GM12878 (cell line): Measurements from ENCODE around the gene UBE2M. TPM values are rescaled to one million over a fixed set of nuclear protein-coding genes. Genes with fewer than 3 reads are reported as not detected.

ENCODE experiments used
- ATAC-seq: fragments of 200-7000 bp; cut with Tn5 transposase; 3 replicates; pipeline ENCODE4 v1.9.1; 2020; ENCODE audit warnings: mild to moderate bottlenecking, moderate library complexity
- BruUV-seq: library from RNA; stranded (reverse); fragments of 400-500 nt; replicated peaks from 2 replicates; lab custom pipeline; 2021; lab: Mats Ljungman, UMichigan
- CTCF ChIA-PET: fragments of 300-600 bp; sonication (Branson Sonifier 250); formaldehyde crosslinking; extraction: SDS; loops from one replicate; lab custom pipeline; 2021; ENCODE audit warnings: inconsistent platforms; lab: Yijun Ruan, JAX
- POLR2A ChIA-PET: fragments of 350-600 bp; formaldehyde crosslinking; extraction: SDS; loops from one replicate; lab custom pipeline; 2021; ENCODE audit warnings: inconsistent platforms; lab: Charles Lee
- RAD21 ChIA-PET: fragments of 300-600 bp; sonication (Branson Sonifier 250); formaldehyde crosslinking; loops from one replicate; lab custom pipeline; 2023; ENCODE audit warnings: antibody characterized with exemption; ENCODE audit not compliant: unreplicated experiment; lab: Charles Lee
- SMC1A ChIA-PET: fragments of 300-600 bp; sonication (Branson Sonifier 250); formaldehyde crosslinking; loops from one replicate; lab custom pipeline; 2023; ENCODE audit not compliant: unreplicated experiment, uncharacterized antibody; lab: Charles Lee
- DNase-seq: peaks from one replicate; pipeline ENCODE4 v3.0.0-alpha.2; 2011; ENCODE audit warnings: low read depth, low spot score
- FAIRE-seq: peaks from 3 replicates; lab custom pipeline; 2011; peaks lifted over from hg19 to GRCh38; lab: Jason Lieb, UNC
- H2AFZ ChIP-seq: 2 replicates; pipeline ENCODE4 v1.6.0; 2011; ENCODE audit warnings: low read depth, low read length, control low read depth; ENCODE audit not compliant: control insufficient read depth
- H3K27ac ChIP-seq: 2 replicates; pipeline ENCODE4 v1.5.1; 2011; ENCODE audit warnings: control low read depth; ENCODE audit not compliant: control insufficient read depth, insufficient read depth
- H3K27me3 ChIP-seq, 2 experiments: replicated peaks in 1 of 2; 2 replicates each; pipeline versions ENCODE4 v1.6.0 to v1.6.1; 2011; ENCODE audit warnings: low read length in 1 of 2; ENCODE audit not compliant: control insufficient read depth in 2 of 2, insufficient read depth in 2 of 2
- H3K36me3 ChIP-seq, 2 experiments: 2 replicates each; pipeline ENCODE4 v1.5.1; 2011; ENCODE audit warnings: low read length in 1 of 2; ENCODE audit not compliant: control insufficient read depth in 2 of 2, insufficient read depth in 2 of 2
- H3K4me1 ChIP-seq: 2 replicates; pipeline ENCODE4 v1.6.1; 2011; ENCODE audit warnings: mild to moderate bottlenecking, low read length, moderate library complexity, mixed read lengths; ENCODE audit not compliant: control insufficient read depth, insufficient read depth
- H3K4me2 ChIP-seq: 2 replicates; pipeline ENCODE4 v1.6.0; 2011; ENCODE audit warnings: control low read depth; ENCODE audit not compliant: control insufficient read depth, insufficient read depth
- H3K4me3 ChIP-seq: fragments of 200-600 bp; sonication (generic); 2 replicates; pipeline ENCODE4 v1.5.1; 2016
- H3K79me2 ChIP-seq: 2 replicates; pipeline ENCODE4 v1.6.0; 2011; ENCODE audit warnings: low read length; ENCODE audit not compliant: control insufficient read depth, insufficient read depth
- H3K9ac ChIP-seq: 2 replicates; pipeline ENCODE4 v1.8.0; 2011; ENCODE audit warnings: low read length, control low read depth, mixed read lengths; ENCODE audit not compliant: control insufficient read depth, insufficient read depth
- H3K9me3 ChIP-seq: replicated peaks from 3 replicates; pipeline ENCODE4 v1.5.1; 2011; ENCODE audit warnings: mild to moderate bottlenecking, low read length; ENCODE audit not compliant: control insufficient read depth, insufficient read depth
- H4K20me1 ChIP-seq: 2 replicates; pipeline ENCODE4 v1.6.0; 2011; ENCODE audit not compliant: control insufficient read depth, insufficient read depth
- CHD2 ChIP-seq: IDR thresholded peaks from 2 replicates; pipeline ENCODE4 v1.6.1; 2011; ENCODE audit warnings: low read depth, low read length, improper control_type of control experiment, borderline replicate concordance
- EP300 ChIP-seq, 2 experiments: fragments of 150-350 bp in 1 of 2; IDR thresholded peaks; 2 replicates each; pipeline ENCODE4 v1.6.1; 2011 to 2012; ENCODE audit warnings: low read depth in 2 of 2, low read length in 2 of 2, borderline replicate concordance in 1 of 2, improper control_type of control experiment in 1 of 2, inconsistent platforms in 1 of 2; ENCODE audit not compliant: control insufficient read depth in 1 of 2
- ESRRA ChIP-seq: IDR thresholded peaks from 2 replicates; pipeline ENCODE4 v1.6.1; 2012; ENCODE audit warnings: mild to moderate bottlenecking, low read length, improper control_type of control experiment
- HDAC6 ChIP-seq: fragments of 200-600 bp; sonication (generic); IDR thresholded peaks from one replicate; pipeline ENCODE4 v1.8.0; 2017; ENCODE audit warnings: antibody characterized with exemption; ENCODE audit not compliant: unreplicated experiment
- IRF4 ChIP-seq: IDR thresholded peaks from 2 replicates; pipeline ENCODE4 v1.6.1; 2011; ENCODE audit warnings: low read depth, low read length
- KLF5 ChIP-seq: fragments of 450-650 bp; IDR thresholded peaks from 2 replicates; pipeline ENCODE4 v1.6.1; 2014; ENCODE audit warnings: mild to moderate bottlenecking; ENCODE audit not compliant: partially characterized antibody
- POLR2A ChIP-seq: IDR thresholded peaks from 2 replicates; pipeline ENCODE4 v1.6.1; 2011; ENCODE audit warnings: low read depth, mild to moderate bottlenecking, low read length
- RAD51 ChIP-seq: fragments of 450-650 bp; IDR thresholded peaks from 2 replicates; pipeline ENCODE4 v1.6.1; 2016; ENCODE audit warnings: moderate library complexity, mild to moderate bottlenecking, inconsistent platforms
- SP1 ChIP-seq: IDR thresholded peaks from one replicate; pipeline ENCODE4 v1.6.1; 2011; ENCODE audit warnings: low read depth, low read length
- STAT3 ChIP-seq: IDR thresholded peaks from 2 replicates; pipeline ENCODE4 v1.6.1; 2011; ENCODE audit warnings: low read depth, low read length, improper control_type of control experiment
- TCF7 ChIP-seq: IDR thresholded peaks from 2 replicates; pipeline ENCODE4 v1.6.1; 2014; ENCODE audit warnings: antibody characterized with exemption, borderline replicate concordance
- WGBS: methylation state at CpG from one replicate; pipeline ENCODE4 v1.1.6; 2016; ENCODE audit warnings: low lambda C conversion rate; ENCODE audit not compliant: insufficient replicate concordance, insufficient coverage; ENCODE audit errors: missing lambda C conversion rate; 5-methylcytosine and 5-hydroxymethylcytosine counted together
- in situ Hi-C: fragments of 300-500 bp; cut with MboI; formaldehyde crosslinking; loops from 9 replicates; pipeline ENCODE4 v1.14.3; 2018; ENCODE audit warnings: mixed read lengths
- intact Hi-C: fragments of 100-400 bp; cut with micrococcal nuclease; formaldehyde crosslinking; loops from one replicate; pipeline ENCODE4 v1.14.2; 2022; ENCODE audit not compliant: unreplicated experiment
- polyA plus RNA-seq, 11 experiments: library from polyadenylated mRNA; depleted of rRNA in 4 of 11; unstranded in 6 of 11; stranded (reverse) in 5 of 11; fragments of >200 nt; fragmentation: Nextera tagmentation in 4 of 11; fragmentation: Illumina TruSeq in 1 of 11; extraction: Ambion mirVana in 4 of 11; extraction: Trizol in 1 of 11; gene quantifications; 1 replicate in 1 of 11; 2 replicates in 10 of 11; pipeline versions ENCODE4 v1.2.1 to v1.2.3, GENCODE V29; 2011 to 2016; ENCODE audit warnings: inconsistent platforms in 2 of 11, missing spikeins in 2 of 11, low read depth in 1 of 11
- total RNA-seq, 4 experiments: library from RNA; depleted of rRNA in 3 of 4; stranded (reverse); fragments of >200 nt in 3 of 4; fragmentation: Illumina TruSeq in 1 of 4; extraction: Trizol in 1 of 4; gene quantifications; 2 replicates each; pipeline versions ENCODE4 v1.2.1 to v1.2.3, GENCODE V29; 2013 to 2021
- TF ChIP-seq, protein P1 (sequence below): IDR thresholded peaks from 2 replicates; pipeline ENCODE4 v1.6.1; 2012; ENCODE audit warnings: low read depth, low read length, improper control_type of control experiment
- TF ChIP-seq, protein P2 (sequence below): fragments of 450-650 bp; formaldehyde crosslinking; IDR thresholded peaks from 2 replicates; pipeline ENCODE4 v1.5.0; 2022; ENCODE audit warnings: mild to moderate bottlenecking, missing genetic modification characterization

The UBE2M gene
- total and polyA plus RNA-seq, 10 of the 15 experiments (the other 5 are each of a cell fraction or from before 2014, with no cell fraction given), result 1.4 to 105 (median 73.9) TPM

DNA sequence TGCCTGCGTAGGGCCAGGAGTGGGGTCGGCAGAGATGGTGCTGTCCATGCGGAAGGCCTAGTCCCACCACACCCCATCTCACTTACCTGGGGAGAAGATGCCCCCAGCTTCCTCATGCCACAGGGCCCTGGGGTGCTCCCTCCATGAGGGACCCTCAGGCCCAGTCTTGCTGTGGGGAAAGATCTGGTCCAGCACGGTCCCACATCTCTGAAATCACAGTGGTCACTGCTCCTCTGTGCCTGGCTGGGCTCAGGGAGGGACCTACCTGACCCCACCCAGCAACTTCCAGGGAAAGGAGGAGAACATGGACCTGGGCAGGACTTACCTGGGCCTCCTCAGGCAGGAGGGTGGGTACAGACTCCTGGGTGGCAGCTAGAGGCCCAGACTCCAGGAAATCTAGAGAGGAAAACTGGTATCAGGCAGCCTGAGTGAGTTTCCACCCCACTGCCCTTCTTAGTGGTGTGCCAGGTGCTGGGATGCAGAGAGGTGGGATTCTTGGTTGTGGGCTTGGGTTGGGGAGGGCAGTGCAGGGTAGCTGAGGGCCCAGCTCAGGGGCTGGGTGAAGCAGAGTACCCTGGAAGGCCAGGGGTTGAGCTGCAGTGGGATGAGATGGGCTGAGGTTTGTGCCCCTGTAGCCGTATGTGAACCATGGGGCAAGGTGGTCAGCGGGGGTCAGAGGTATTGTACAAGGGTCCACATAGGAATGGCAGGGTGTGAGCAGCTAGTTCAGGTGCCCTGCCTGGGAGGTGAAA, 11.0 kb upstream of the UBE2M start:
- DNase-seq, result no peak
- Histone ChIP-seq H3K36me3 (peaks cover 2 to 3% of the 10 kb centered on the region in 2 experiments; a peak in 3 of 4 replicates), H2AFZ (no peak overlapping the region), H3K9ac (no peak overlapping the region), H3K9me3 (no peaks in the 10 kb centered on the region), H3K4me3 (no peak overlapping the region), H3K4me2 (no peak overlapping the region), H3K79me2 (no peaks in the 10 kb centered on the region; the same call in none of the 2 replicates), H3K27ac (no peak overlapping the region), H4K20me1 (no peaks in the 10 kb centered on the region), H3K27me3 (no peaks in the 10 kb centered on the region), H3K4me1 (peaks cover 6% of the 10 kb centered on the region)
- ATAC-seq, result no peak
- ChIA-PET POLR2A (interaction anchor here (6.0 kb wide), 1 partner anchor 8 kb away, joined by 46 read pairs; no protein-coding TSS in a partner anchor), RAD21 (no interaction called here), CTCF (no interaction called here), SMC1A (interaction anchor here (0.5 kb wide), 1 partner anchor 31 kb away, joined by 3 read pairs; no protein-coding TSS in a partner anchor)
- no TSS peak for BruUV-seq
- TF ChIP-seq ESRRA (no peak), CHD2 (no peak), TCF7 (no peak), KLF5 (no peak), POLR2A (no peak), HDAC6 (no peak), RAD51 (no peak), IRF4 (no peak), SP1 (no peak), STAT3 (no peak), EP300 (IDR thresholded peaks at IDR 0.05; ENCODE audit: borderline replicate concordance in 1 of 2, control insufficient read depth in 1 of 2, low read depth in 2 of 2, low read length in 2 of 2) (no peak)
- TF ChIP-seq, protein P1, sequence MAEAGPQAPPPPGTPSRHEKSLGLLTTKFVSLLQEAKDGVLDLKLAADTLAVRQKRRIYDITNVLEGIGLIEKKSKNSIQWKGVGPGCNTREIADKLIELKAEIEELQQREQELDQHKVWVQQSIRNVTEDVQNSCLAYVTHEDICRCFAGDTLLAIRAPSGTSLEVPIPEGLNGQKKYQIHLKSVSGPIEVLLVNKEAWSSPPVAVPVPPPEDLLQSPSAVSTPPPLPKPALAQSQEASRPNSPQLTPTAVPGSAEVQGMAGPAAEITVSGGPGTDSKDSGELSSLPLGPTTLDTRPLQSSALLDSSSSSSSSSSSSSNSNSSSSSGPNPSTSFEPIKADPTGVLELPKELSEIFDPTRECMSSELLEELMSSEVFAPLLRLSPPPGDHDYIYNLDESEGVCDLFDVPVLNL, result no peak
- TF ChIP-seq, protein P2, sequence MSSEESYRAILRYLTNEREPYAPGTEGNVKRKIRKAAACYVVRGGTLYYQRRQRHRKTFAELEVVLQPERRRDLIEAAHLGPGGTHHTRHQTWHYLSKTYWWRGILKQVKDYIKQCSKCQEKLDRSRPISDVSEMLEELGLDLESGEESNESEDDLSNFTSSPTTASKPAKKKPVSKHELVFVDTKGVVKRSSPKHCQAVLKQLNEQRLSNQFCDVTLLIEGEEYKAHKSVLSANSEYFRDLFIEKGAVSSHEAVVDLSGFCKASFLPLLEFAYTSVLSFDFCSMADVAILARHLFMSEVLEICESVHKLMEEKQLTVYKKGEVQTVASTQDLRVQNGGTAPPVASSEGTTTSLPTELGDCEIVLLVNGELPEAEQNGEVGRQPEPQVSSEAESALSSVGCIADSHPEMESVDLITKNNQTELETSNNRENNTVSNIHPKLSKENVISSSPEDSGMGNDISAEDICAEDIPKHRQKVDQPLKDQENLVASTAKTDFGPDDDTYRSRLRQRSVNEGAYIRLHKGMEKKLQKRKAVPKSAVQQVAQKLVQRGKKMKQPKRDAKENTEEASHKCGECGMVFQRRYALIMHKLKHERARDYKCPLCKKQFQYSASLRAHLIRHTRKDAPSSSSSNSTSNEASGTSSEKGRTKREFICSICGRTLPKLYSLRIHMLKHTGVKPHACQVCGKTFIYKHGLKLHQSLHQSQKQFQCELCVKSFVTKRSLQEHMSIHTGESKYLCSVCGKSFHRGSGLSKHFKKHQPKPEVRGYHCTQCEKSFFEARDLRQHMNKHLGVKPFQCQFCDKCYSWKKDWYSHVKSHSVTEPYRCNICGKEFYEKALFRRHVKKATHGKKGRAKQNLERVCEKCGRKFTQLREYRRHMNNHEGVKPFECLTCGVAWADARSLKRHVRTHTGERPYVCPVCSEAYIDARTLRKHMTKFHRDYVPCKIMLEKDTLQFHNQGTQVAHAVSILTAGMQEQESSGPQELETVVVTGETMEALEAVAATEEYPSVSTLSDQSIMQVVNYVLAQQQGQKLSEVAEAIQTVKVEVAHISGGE (CRISPR knock-in tag), result no peak
- in situ Hi-C loops, result no loop called here
- FAIRE-seq, result no peak
- 95% methylated on average over 6 of the region's 6 CpGs for WGBS
- intact Hi-C loops, result no loop called here
